Neural progenitor cell (in vitro differentiated cells): ENCODE results near the gene PPY. TPM values are rescaled to one million over a fixed set of nuclear protein-coding genes. Genes with fewer than 3 reads are reported as not detected.

Source experiments
- DNase-seq: peaks from one replicate; pipeline ENCODE4 v3.0.0-alpha.2; 2016; ENCODE audit warnings: low spot score
- H2AFZ ChIP-seq: fragments of 200-600 bp; sonication (generic); replicated peaks from 2 replicates; pipeline ENCODE4 v1.6.1; 2016; ENCODE audit warnings: antibody characterized with exemption
- H3F3A ChIP-seq: fragments of 200-600 bp; sonication (generic); 2 replicates; pipeline ENCODE4 v1.6.1; 2016; ENCODE audit warnings: antibody characterized with exemption, low read depth
- H3K27ac ChIP-seq: fragments of 200-600 bp; sonication (generic); 2 replicates; pipeline ENCODE4 v1.5.1; 2016; ENCODE audit warnings: mild to moderate bottlenecking
- H3K27me3 ChIP-seq: fragments of 200-600 bp; sonication (generic); 2 replicates; pipeline ENCODE4 v1.6.1; 2016; ENCODE audit warnings: mild to moderate bottlenecking, moderate library complexity
- H3K36me3 ChIP-seq: fragments of 200-600 bp; sonication (generic); 2 replicates; pipeline ENCODE4 v1.5.1; 2016
- H3K4me1 ChIP-seq: fragments of 200-600 bp; sonication (generic); 2 replicates; pipeline ENCODE4 v1.6.1; 2016; ENCODE audit warnings: mixed run types
- H3K4me2 ChIP-seq: fragments of 200-600 bp; sonication (generic); 2 replicates; pipeline ENCODE4 v1.6.1; 2016
- H3K4me3 ChIP-seq: fragments of 200-600 bp; sonication (generic); 2 replicates; pipeline ENCODE4 v1.5.1; 2016
- H3K79me2 ChIP-seq: fragments of 200-600 bp; sonication (generic); 2 replicates; pipeline ENCODE4 v1.6.1; 2016; ENCODE audit warnings: low read depth
- H3K9ac ChIP-seq: fragments of 200-600 bp; sonication (generic); 2 replicates; pipeline ENCODE4 v1.6.1; 2016
- H3K9me3 ChIP-seq: fragments of 200-600 bp; sonication (generic); 2 replicates; pipeline ENCODE4 v1.5.1; 2016; ENCODE audit warnings: low read depth
- H4K20me1 ChIP-seq: fragments of 200-600 bp; sonication (generic); 2 replicates; pipeline ENCODE4 v1.6.1; 2016; ENCODE audit warnings: low read depth
- H3K27ac Mint-ChIP-seq: 3 replicates; pipeline ENCODE4 v1.8.0; 2021; ENCODE audit warnings: mixed read lengths
- H3K27me3 Mint-ChIP-seq: 2 replicates; pipeline ENCODE4 v1.8.0; 2022; ENCODE audit warnings: low read depth, mild to moderate bottlenecking, inconsistent platforms, moderate library complexity, mixed read lengths; ENCODE audit not compliant: insufficient read depth
- H3K36me3 Mint-ChIP-seq: 3 replicates; pipeline ENCODE4 v1.8.0; 2021; ENCODE audit warnings: mixed read lengths
- H3K4me1 Mint-ChIP-seq: 3 replicates; pipeline ENCODE4 v1.8.0; 2021; ENCODE audit warnings: mixed read lengths
- H3K4me3 Mint-ChIP-seq: 3 replicates; pipeline ENCODE4 v1.8.0; 2021; ENCODE audit warnings: mild to moderate bottlenecking, moderate library complexity, mixed read lengths
- H3K9me3 Mint-ChIP-seq: 3 replicates; pipeline ENCODE4 v1.8.0; 2020; ENCODE audit warnings: mixed read lengths
- EZH2 ChIP-seq: fragments of 200-600 bp; sonication (generic); IDR thresholded peaks from 2 replicates; pipeline ENCODE4 v1.6.1; 2017; ENCODE audit warnings: antibody characterized with exemption, mild to moderate bottlenecking, moderate library complexity
- EZH2phosphoT487 ChIP-seq: fragments of 200-600 bp; sonication (generic); IDR thresholded peaks from 2 replicates; pipeline ENCODE4 v1.6.1; 2017; ENCODE audit warnings: antibody characterized with exemption
- total RNA-seq: library from RNA; depleted of rRNA; stranded (reverse); fragments of >200 nt; gene quantifications from 2 replicates; pipeline ENCODE4 v1.2.3, GENCODE V29; 2015; ENCODE audit warnings: low replicate concordance
- TF ChIP-seq, protein P1 (sequence below): fragments of 200-600 bp; sonication (generic); IDR thresholded peaks from 2 replicates; pipeline ENCODE4 v1.5.1; 2017; ENCODE audit warnings: antibody characterized with exemption, mild to moderate bottlenecking

PPY gene
- total RNA-seq, 1 donor from 2014 or later: not detected

DNA sequence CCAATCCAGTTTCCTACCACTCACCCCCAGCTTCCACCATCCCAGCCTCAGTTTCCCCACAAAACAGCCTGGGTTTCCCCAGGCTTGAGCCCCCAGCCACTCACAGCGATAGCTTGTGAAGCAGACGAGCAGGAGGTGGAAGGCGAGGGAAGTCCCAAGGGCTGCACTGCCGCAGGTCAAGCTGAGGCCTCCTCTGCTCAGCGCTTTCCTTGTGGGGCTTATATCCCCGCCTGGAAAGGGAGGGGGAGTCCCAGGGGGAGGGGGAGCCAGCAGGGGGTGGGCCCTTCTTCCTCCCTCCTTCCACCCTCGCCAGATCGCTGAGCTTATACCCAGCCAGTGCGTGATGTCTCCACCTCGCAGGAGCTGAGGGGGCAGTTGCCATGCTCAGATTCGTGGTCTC, 11.5 kb upstream of the PPY start, which contains the start of gene PYY:
Gene PYY (minus strand): TSS at position 195 of the 400 bp plus-strand sequence. CDS start 457 bp downstream, outside the sequence.
- Histone ChIP-seq H3K79me2 (no peaks in the 10 kb centered on the region), H3K27ac (no peak within 1 kb of the TSS), H3K4me3 (peak within 1 kb of the TSS; percentile 53), H3K9me3 (no peaks in the 10 kb centered on the region), H3K4me2 (peak within 1 kb of the TSS; percentile 72), H3K36me3 (no peaks in the 10 kb centered on the region), H2AFZ (peak within 1 kb of the TSS; percentile 88), H3K27me3 (peaks cover 62% of the 10 kb centered on the region), H3K4me1 (no peaks in the 10 kb centered on the region), H3K9ac (no peak within 1 kb of the TSS), H4K20me1 (no peaks in the 10 kb centered on the region), H3F3A (peaks cover 27% of the 10 kb centered on the region)
- H3K27me3 Mint-ChIP-seq: peaks cover 58% of the 10 kb centered on the region
- peaks cover 10% of the 10 kb centered on the region for H3K4me1 Mint-ChIP-seq
- no peaks in the 10 kb centered on the region for H3K9me3 Mint-ChIP-seq
- peak; percentile 38 for DNase-seq
- TF ChIP-seq, protein P1, sequence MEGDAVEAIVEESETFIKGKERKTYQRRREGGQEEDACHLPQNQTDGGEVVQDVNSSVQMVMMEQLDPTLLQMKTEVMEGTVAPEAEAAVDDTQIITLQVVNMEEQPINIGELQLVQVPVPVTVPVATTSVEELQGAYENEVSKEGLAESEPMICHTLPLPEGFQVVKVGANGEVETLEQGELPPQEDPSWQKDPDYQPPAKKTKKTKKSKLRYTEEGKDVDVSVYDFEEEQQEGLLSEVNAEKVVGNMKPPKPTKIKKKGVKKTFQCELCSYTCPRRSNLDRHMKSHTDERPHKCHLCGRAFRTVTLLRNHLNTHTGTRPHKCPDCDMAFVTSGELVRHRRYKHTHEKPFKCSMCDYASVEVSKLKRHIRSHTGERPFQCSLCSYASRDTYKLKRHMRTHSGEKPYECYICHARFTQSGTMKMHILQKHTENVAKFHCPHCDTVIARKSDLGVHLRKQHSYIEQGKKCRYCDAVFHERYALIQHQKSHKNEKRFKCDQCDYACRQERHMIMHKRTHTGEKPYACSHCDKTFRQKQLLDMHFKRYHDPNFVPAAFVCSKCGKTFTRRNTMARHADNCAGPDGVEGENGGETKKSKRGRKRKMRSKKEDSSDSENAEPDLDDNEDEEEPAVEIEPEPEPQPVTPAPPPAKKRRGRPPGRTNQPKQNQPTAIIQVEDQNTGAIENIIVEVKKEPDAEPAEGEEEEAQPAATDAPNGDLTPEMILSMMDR: no peak
- TF ChIP-seq EZH2phosphoT487 (no peak), EZH2 (no peak)
- no peaks in the 10 kb centered on the region for H3K36me3 Mint-ChIP-seq
- no peak within 1 kb of the TSS for H3K27ac Mint-ChIP-seq
- peak within 1 kb of the TSS; percentile 79 for H3K4me3 Mint-ChIP-seq

DNA sequence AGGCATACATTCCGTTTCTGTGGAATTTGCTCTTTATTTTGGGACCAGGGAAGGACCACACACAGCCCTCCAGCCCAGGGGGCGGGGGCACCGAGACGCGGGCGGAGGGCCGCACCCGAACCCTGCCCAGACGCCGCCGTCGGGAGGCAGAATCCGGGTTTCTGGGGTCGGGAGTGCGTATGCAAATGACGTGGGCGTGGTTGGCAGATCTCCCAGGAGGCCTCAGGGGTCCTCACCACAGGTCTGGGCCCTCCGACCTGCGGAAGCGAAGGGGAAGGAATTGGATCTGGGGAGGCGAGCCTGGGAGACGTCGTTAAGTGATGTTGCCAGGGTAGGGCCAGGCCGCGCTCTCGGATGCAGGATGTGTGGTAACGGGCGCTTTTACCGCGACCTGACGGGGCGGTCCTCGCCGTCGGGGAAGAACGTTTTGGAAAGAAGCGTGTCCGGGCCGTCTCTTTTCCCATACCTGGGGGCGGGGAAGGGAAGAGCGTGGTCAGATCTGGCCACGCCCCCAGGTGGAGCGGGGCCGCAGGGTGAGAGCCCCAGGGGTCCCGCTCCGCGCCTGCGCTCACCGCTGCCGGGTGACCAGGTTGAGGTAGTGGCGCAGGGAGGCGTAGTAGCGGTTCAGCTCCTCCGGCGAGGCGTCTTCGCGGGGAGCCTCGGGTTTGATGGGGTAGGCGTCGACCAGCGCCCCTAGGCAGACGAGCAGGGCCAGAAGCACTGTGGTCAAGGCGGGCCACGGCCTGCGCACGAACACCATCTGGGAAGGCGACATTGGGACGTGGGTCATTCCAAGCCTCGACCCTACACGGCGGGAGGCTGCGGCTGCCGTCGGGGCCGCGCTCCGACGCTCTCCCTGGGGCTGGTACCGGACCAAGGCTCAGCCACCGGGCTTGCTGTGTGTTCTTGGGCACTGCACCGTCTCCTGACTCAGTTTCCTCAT, 10.7 kb upstream of the PPY start:
- TF ChIP-seq EZH2: peak; percentile 68
- no peak for TF ChIP-seq EZH2phosphoT487
- peak overlapping the region; percentile 79 for H3K4me3 Mint-ChIP-seq
- peak overlapping the region; percentile 72 for H3K4me2 ChIP-seq
- peak; percentile 93 for DNase-seq
- no peaks in the 10 kb centered on the region for H4K20me1 ChIP-seq
- H3K36me3 ChIP-seq: no peaks in the 10 kb centered on the region
- peaks cover 27% of the 10 kb centered on the region for H3F3A ChIP-seq
- H3K27me3 ChIP-seq: peaks cover 62% of the 10 kb centered on the region
- no peaks in the 10 kb centered on the region for H3K9me3 Mint-ChIP-seq
- peak overlapping the region; percentile 88 for H2AFZ ChIP-seq
- H3K27me3 Mint-ChIP-seq: peaks cover 58% of the 10 kb centered on the region
- H3K79me2 ChIP-seq: no peaks in the 10 kb centered on the region
- H3K27ac ChIP-seq: no peak overlapping the region
- no peaks in the 10 kb centered on the region for H3K4me1 ChIP-seq
- no peaks in the 10 kb centered on the region for H3K36me3 Mint-ChIP-seq
- H3K4me1 Mint-ChIP-seq: peaks cover 10% of the 10 kb centered on the region
- peak overlapping the region; percentile 53 for H3K4me3 ChIP-seq
- no peak overlapping the region for H3K9ac ChIP-seq
- no peak overlapping the region for H3K27ac Mint-ChIP-seq
- H3K9me3 ChIP-seq: no peaks in the 10 kb centered on the region

DNA sequence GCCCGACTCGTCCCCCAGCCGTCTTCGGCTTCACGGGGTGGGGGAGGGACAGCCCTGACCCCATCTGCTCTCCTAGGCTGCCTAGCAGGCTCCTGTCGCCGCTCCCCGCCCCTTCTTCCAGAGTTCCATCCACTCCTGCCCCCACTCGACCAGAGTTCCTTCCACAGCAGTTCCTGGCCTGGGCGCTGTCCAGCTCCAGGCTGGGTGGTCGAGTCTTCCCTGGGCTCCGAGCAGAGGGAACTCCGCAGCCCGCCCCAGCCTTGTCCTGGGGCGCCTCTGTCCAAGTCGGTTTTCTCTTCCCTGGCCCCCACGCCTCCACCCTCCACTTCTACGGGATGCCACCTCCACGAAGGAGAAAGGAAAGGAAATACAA, 10.1 kb upstream of the PPY start:
- H3K4me3 Mint-ChIP-seq: peak overlapping the region; percentile 71
- Histone ChIP-seq H3K79me2 (no peaks in the 10 kb centered on the region), H4K20me1 (no peaks in the 10 kb centered on the region), H3K9ac (no peak overlapping the region), H3K27ac (no peak overlapping the region), H3K27me3 (peaks cover 62% of the 10 kb centered on the region), H3K4me3 (peak overlapping the region; percentile 53), H3K9me3 (no peaks in the 10 kb centered on the region), H3F3A (peaks cover 27% of the 10 kb centered on the region), H3K36me3 (no peaks in the 10 kb centered on the region), H3K4me2 (peak overlapping the region; percentile 72), H2AFZ (peak overlapping the region; percentile 88), H3K4me1 (no peaks in the 10 kb centered on the region)
- no peak for TF ChIP-seq EZH2phosphoT487
- TF ChIP-seq, protein P1: no peak
- peak; percentile 72 for DNase-seq
- no peaks in the 10 kb centered on the region for H3K36me3 Mint-ChIP-seq
- peaks cover 61% of the 10 kb centered on the region for H3K27me3 Mint-ChIP-seq
- H3K9me3 Mint-ChIP-seq: no peaks in the 10 kb centered on the region
- H3K4me1 Mint-ChIP-seq: peaks cover 10% of the 10 kb centered on the region
- H3K27ac Mint-ChIP-seq: no peak overlapping the region

DNA sequence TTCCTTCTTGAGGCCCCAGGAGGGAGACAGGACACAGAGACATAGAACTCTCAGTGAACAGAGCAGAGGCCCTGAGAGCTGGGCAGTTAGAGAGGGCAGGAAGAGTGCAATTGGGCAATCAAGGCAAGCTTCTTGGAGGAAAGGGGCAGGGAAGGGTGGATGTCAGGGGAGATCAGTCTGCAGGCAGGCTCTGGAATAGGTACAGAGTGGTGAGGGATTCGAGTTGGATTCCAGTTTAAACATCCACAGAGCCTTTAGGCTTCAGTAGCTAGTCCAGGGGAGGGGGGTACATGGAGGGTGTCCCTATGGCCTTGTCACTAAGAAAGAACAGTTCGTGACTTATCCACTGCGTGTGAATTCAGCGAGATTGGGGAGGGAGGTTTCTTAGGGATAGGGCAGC, 9.5 kb upstream of the PPY start:
- no peak for TF ChIP-seq EZH2phosphoT487
- TF ChIP-seq EZH2: no peak
- TF ChIP-seq, protein P1: no peak
- Histone ChIP-seq H3K4me3 (peak overlapping the region; percentile 53), H3K27me3 (peaks cover 62% of the 10 kb centered on the region), H4K20me1 (no peaks in the 10 kb centered on the region), H2AFZ (no peak overlapping the region), H3F3A (peaks cover 27% of the 10 kb centered on the region), H3K36me3 (no peaks in the 10 kb centered on the region), H3K9ac (no peak overlapping the region), H3K79me2 (no peaks in the 10 kb centered on the region), H3K9me3 (no peaks in the 10 kb centered on the region), H3K4me2 (peak overlapping the region; percentile 72), H3K4me1 (no peaks in the 10 kb centered on the region), H3K27ac (no peak overlapping the region)
- H3K4me3 Mint-ChIP-seq: peak overlapping the region; percentile 29
- no peaks in the 10 kb centered on the region for H3K36me3 Mint-ChIP-seq
- peaks cover 57% of the 10 kb centered on the region for H3K27me3 Mint-ChIP-seq
- DNase-seq: no peak
- H3K9me3 Mint-ChIP-seq: no peaks in the 10 kb centered on the region
- peaks cover 10% of the 10 kb centered on the region for H3K4me1 Mint-ChIP-seq
- no peak overlapping the region for H3K27ac Mint-ChIP-seq
